ENCODE measurements around the gene FAM184B.
"Not testable (repeated sequence)": the region's sequence is repeated elsewhere in the genome, so short reads cannot be mapped to it uniquely, and the experiment has no call there.

The FAM184B gene

GRCh38 chr4:17718471-17718870 is 63.0 kb downstream of the FAM184B start:
- DNase-seq (ENCODE audit: low read depth), result no peak

- no peak for DNase-seq (ENCODE audit: low read depth)
Observed at GRCh38 chr4:17717301-17717700, 64.1 kb downstream of the FAM184B start.

- no peak for DNase-seq (ENCODE audit: low read depth)
Observed at GRCh38 chr4:17715511-17715910, 65.9 kb downstream of the FAM184B start.

- no peak for DNase-seq (ENCODE audit: low read depth)
Observed at GRCh38 chr4:17713779-17714178, 67.6 kb downstream of the FAM184B start.

- DNase-seq (ENCODE audit: low read depth), result no peak
Observed at GRCh38 chr4:17712166-17712565, 69.3 kb downstream of the FAM184B start.

GRCh38 chr4:17711206-17711605 is 70.2 kb downstream of the FAM184B start:
- DNase-seq (ENCODE audit: low read depth), result not testable (repeated sequence)

GRCh38 chr4:17709763-17710068 is 71.7 kb downstream of the FAM184B start:
- no peak for DNase-seq (ENCODE audit: low read depth)

GRCh38 chr4:17708992-17709762 is 72.2 kb downstream of the FAM184B start:
- no peak for DNase-seq (ENCODE audit: low read depth)

- no peak for DNase-seq (ENCODE audit: low read depth)
Observed at GRCh38 chr4:17707671-17708070, 73.8 kb downstream of the FAM184B start.

GRCh38 chr4:17705107-17705506 is 76.3 kb downstream of the FAM184B start:
- no peak for DNase-seq (ENCODE audit: low read depth)

- DNase-seq (ENCODE audit: low read depth), result no peak
Observed at GRCh38 chr4:17704020-17704650, 77.3 kb downstream of the FAM184B start.

GRCh38 chr4:17702641-17703040 is 78.8 kb downstream of the FAM184B start:
- DNase-seq (ENCODE audit: low read depth), result no peak

GRCh38 chr4:17701882-17702281 is 79.5 kb downstream of the FAM184B start:
- DNase-seq (ENCODE audit: low read depth), result no peak

- no peak for DNase-seq (ENCODE audit: low read depth)
Observed at GRCh38 chr4:17701138-17701839, 80.1 kb downstream of the FAM184B start.

GRCh38 chr4:17699380-17699779 is 82.0 kb downstream of the FAM184B start:
- DNase-seq (ENCODE audit: low read depth), result no peak

- no peak for DNase-seq (ENCODE audit: low read depth)
Observed at GRCh38 chr4:17698116-17698515, 83.3 kb downstream of the FAM184B start.

GRCh38 chr4:17695341-17695740 is 86.1 kb downstream of the FAM184B start:
- no peak for DNase-seq (ENCODE audit: low read depth)

GRCh38 chr4:17694552-17694951 is 86.9 kb downstream of the FAM184B start:
- no peak for DNase-seq (ENCODE audit: low read depth)

- DNase-seq (ENCODE audit: low read depth), result no peak
Observed at GRCh38 chr4:17690898-17691297, 90.5 kb downstream of the FAM184B start.

- no peak for DNase-seq (ENCODE audit: low read depth)
Observed at GRCh38 chr4:17690135-17690534, 91.3 kb downstream of the FAM184B start.

GRCh38 chr4:17688011-17688441 is 93.4 kb downstream of the FAM184B start:
- DNase-seq (ENCODE audit: low read depth), result no peak

- no peak for DNase-seq (ENCODE audit: low read depth)
Observed at GRCh38 chr4:17687237-17687857, 94.1 kb downstream of the FAM184B start.

- DNase-seq (ENCODE audit: low read depth), result not testable (repeated sequence)
Observed at GRCh38 chr4:17684648-17685047, 96.8 kb downstream of the FAM184B start.

All from stimulated activated CD8-positive, alpha-beta memory T cell treated with anti-CD3 and anti-CD28 coated beads, Interleukin-12 subunit alpha, Interleukin-12 subunit beta, amount 100 ng/mL, for 1 hour (primary cell).